Suppressor macrophage (primary cell): Measurements from ENCODE around the gene RGS3.
"Not testable (repeated sequence)": the region's sequence is repeated elsewhere in the genome, so short reads cannot be mapped to it uniquely, and the experiment has no call there.

Experiments
- DNase-seq, 4 experiments: peaks; one replicate each; pipeline ENCODE4 v3.0.0-alpha.2; 2020 to 2022

RGS3 gene

DNA sequence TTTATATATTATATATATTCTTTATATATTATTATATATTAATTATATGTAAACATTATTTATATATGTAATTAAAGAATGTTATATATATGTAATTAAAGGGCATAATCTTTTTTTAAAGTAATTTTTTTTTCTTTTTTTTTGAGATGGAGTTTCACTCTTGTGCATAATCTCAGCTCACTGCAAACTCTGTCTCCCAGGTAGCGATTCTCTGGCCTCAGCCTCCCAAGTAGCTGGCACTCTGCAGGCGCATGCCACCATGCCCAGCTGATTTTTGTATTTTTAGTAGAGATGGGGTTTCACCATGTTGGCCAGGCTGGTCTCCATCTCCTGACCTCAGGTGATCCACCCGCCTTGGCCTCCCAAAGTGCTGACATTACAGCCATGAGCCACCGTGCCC is 27.6 kb downstream of the RGS3 start:
- not testable (repeated sequence) for DNase-seq

DNA sequence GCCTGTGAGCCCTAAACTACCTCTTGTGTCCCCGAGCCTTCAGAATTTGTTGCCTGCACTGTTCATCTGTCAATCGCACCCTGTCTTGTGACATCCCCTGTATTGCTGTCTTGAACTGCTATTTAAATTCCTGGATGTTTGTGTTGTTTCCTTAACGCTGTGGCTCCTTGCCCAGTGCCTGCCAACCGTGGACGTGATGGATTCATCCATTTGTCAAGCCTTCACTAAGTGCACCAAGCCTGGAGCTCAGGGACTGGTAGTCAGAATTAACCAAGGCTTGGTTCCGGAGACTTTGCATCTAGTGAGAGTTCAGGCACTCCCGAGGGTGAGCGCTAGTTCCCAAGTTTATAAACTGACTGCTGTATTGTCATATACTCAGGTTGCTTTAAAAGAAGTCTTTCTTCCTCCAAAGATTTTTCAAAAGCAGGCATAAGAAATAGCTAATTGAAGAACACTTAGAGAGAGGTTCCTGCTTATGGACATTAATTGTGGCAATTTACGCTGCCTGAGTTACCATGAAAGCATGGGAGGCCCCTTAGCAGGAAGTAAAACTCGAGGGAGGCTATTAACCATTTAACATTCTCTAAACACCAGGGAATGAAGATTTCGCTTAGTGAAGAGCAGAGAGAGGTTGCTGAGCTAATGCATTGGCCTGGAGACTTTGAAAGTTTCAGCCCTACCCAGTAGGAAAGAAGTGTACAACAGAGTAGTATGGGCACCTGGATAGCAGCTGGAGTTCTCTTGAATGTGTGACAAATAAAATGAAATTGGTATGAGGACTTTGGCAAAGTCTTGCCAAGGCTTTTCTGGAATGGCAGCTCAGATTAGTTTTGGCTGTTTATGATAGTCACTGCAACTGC is 29.0 kb downstream of the RGS3 start:
- peak in 3 of 4 experiments; percentile 46 to 49 (median 46) for DNase-seq

DNA sequence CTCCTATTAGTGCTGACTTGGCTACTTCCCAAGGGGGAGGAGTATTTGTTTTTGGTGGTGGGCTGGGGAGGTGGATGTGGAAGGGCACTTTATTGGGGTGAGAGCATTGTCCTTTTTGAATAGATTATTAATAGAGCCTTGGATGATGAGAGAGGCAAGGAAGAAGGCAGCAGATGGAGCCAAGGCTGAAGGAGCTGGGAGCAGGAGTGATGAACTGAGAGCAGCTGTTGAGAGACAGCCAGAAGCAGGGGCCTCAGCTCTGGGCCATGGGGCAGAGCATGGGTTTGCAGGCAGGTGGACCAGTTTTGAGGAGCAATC is 29.6 kb downstream of the RGS3 start:
- no peak for DNase-seq

DNA sequence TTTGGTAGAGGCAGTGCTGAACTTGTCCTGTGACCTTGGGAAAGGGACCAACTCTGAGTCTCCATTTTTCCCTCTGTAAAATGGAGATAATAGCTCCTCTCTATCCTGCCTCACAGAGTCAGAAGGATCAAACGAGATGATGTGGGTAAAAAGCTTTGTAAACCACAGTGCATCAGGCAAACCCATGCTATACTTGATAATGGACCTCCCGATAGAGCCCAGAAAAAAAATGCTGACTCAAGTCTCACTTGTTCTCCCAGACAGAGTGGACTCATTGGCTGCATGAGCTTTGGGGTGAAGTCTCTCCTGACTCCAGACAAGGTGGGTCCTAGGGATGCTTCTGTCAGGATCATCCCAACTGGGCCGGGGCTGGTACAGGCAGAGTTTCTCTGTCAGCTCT is 32.0 kb downstream of the RGS3 start:
- no peak for DNase-seq

DNA sequence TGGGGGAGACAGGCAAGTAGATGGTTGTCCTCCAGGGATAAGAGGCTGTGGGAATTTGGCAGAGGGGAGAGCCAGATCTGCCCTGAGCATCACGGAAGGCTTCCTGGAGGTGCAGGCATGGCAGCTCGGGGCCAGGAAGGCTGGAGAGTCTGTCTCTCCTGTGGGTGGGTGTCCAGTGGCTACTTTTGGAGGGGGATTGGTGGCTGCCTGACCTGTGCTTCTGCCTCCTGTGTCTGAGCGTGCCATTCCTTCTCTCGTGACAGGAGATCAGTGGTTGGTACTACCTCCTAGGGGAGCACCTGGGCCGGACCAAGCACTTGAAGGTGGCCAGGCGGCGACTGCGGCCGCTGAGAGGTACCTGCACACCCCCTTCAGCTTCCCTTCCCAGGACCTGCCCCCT is 33.5 kb downstream of the RGS3 start:
- no peak for DNase-seq

DNA sequence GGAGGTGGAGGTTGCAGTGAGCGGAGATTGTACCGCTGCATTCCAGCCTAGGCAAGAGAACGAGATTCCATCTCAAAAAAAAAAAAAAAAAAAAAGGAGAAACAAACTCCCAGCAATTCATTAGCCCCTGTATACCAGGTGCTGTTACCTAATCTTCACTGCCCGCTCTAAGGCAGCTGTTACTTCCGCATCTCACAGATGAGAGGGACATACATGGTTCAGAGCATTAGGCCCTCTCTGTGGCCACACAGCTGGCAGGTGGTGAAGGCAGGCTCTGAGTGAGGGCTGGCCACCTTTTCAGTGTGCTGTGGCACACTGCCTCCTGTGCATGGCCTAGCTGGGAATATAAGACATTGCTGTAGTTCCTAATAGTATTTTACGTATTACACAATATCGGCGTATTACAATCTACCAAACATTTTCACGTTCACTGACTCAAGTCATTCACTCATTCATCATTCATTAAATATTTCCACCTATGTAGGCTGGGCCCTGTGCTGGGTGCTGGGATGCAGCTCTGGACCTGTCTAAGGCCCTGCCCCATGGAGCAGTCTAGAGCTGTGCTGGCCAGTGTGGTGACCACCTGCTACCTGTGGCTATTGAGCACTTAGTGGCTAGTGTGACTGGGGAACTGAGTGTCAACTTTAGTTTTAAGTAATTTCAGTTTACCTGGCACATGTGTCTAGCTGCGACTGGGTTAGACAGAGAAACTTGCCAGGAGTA is 35.8 kb downstream of the RGS3 start:
- no peak for DNase-seq

DNA sequence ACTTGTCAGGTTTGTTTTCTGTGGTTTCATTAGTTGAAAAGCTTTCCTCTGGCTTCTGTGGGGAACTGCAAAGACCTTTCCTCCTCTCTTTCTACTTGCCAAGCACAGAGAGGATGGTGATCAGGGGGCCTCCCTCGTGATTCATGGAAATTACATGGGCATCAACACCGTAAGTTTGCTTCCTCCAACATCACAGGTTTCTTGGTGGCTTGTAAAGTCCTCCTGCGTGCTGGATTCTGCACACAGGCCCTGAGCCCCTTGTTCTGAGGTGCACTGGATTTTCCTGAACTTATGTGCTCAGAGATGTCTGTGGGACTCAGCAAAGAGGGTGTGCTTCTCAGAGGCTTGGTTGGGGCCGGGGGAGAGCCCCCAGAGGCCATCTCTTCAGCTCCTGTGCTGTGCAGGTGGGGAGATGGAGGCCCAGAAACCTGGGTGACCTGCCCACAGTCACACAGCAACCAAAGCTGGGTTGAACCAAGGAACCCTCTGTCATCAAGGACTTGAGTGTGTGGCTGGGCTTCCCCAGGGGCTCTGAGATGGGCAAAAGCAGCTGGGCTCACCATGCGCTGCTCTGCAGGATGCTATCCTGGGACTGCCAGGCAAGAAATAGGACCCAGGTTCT is 36.5 kb downstream of the RGS3 start:
- DNase-seq, result no peak

DNA sequence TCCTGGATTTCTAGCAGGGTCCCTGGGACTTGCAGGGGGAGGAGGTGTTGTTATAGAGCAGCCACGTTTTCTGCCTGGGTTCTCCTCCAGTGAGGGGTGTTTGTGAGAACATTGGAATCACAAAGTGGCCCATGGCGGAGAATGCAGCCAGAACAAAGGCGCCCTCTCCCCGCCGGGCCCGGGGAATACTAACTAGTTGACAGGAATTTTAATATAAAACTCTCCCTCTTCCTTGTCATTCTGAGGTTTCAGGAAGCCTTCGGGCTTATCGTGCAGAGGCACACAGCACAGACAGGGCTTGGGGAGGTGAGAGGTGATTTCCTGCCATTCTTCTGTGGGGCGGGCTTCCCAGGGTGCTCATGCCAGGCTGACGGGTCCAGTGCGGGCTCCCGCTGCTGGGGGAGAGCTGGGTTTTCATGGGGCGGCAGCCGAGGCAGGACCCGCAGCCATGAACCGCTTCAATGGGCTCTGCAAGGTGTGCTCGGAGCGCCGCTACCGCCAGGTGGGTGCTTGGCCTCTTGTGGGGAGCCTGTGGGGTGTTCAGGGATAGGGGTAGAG is 37.7 kb downstream of the RGS3 start:
- no peak for DNase-seq

DNA sequence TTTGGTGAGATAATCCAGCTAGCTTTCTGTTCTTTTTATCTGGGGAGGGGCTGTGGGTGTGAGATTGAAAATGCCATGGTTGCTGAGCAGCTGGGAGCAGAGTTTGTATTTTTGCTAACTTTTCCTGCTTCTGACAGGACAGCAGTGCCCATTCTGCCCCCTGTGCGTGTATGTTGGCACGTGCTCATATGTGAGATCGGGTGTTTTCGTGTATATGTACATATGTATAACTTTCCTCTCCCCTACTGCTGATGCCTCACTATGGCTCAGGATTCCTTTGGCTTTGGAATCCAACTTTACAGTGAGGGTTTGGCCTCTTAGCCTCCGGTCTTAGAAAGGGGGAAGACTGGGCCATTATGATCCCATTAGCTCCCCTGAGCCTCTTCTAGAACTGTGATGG is 38.3 kb downstream of the RGS3 start:
- DNase-seq, result no peak

DNA sequence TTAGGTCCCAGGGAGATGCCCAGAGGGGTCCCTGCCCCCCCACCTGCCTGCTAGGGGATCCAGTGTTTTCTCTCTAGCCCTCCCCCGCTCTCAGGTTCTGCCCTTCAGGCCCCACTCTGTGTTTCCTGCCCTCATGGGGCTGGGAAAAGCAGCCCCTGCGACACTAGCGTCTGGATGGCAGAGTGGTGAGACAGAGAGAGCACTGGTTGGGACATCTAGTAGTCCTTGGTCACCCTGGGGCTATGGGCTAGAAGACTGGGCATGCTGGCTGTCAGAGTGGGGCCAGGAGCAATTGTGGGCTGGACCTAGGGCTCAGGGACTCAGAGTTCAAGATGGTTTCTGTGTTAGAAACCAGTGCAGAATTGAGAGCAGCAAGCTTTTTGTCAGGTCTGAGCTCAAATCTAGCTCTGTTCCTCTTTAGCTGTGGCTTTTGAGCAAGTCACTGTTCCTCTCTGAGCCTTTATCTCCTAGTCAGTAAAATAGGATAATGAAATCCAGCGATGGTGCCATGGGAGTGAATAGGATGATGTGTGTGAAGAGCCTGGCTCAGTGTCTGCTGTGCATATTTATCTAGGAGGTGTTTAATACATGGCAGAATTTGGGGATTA is 39.0 kb downstream of the RGS3 start:
- peak in 2 of 4 experiments; percentile 23 to 60 for DNase-seq

DNA sequence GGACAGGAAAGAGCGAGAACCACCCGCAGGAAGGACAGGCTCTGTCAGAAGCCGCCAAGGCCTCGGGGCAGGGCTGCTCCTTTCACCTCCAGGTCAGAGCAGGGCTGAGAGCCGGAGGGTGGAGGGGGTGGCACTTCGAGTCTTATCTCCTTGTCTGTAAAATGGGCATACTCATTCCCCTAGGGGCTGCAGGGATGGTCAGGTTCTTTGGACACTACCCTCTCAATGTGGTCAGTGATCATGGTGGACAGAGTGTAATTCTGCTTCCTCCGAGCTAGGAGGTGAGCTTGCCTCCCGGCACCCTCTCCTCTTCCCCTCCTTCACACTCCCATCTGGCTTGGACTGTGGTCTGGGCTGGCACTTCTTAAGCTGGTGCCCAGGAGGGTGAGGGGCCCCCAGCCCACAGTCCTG is 39.6 kb downstream of the RGS3 start:
- DNase-seq, result no peak

DNA sequence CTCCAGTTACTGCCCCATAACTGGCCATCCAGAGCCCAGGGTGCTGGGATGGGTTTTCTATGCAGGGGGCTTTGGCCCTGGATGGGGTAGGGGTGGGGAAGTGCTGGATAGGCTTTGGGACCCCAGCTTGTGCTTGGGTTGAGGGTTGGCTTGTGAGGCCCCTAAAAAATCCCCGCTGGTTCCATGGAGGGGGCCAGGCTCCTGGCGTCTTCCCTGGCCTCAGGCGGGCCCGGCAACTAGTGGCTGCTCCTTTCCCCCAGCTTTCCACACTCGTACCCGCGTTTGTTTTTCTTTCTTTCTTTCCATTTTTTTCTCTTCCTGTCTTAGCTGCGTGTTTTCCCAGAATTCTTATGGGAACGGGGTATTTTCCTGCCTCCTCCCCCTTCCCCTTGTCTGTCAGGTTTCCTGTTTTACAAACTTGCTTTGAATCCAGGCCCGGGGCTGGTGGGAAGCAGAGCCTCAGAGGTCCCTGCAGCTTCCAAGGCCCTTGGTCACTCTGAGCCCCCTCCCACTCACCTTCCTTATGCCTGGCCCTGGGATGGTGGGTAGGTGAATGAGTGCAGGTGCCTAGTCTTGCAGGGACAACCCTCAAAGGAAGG is 40.2 kb downstream of the RGS3 start:
- DNase-seq, result no peak

DNA sequence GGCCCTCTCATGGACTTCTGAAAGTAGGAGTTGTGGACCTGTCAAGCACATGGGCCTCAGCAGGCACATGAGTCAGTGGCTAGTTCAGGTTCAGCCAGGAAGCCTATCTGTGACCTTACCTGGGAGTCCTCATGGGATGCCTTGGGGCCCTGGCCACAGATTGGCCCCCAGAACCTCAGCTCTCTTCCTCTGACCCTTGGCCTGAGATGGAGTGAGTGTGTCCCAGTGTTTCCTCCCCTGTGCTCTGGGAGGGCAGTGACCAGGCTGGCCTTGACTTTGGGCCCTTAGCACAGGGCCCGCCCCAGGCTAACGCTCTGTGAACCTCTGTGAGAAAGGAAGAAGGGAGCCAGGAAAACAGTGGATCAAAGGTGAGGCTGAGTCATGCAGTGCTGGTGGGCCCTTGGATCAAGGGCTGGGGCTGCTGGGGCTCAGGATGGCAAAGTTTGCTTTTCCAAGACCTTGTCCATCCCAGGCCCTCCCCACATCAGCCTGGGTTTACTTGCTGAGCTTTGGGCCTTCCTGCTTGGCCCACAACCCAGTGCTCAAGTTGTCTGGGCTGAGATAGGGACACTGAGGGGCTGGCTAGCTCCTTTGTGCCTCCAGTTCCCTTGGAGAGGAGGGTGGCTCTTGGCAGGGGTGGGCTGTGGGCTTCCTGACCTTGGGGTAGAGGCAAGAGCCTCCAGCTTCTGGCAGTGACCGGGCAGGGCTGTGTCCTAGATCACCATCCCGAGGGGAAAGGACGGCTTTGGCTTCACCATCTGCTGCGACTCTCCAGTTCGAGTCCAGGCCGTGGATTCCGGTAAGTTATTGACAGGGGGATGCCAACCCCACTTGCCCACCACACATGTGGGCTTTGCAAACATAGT is 41.4 kb downstream of the RGS3 start:
- no peak for DNase-seq

DNA sequence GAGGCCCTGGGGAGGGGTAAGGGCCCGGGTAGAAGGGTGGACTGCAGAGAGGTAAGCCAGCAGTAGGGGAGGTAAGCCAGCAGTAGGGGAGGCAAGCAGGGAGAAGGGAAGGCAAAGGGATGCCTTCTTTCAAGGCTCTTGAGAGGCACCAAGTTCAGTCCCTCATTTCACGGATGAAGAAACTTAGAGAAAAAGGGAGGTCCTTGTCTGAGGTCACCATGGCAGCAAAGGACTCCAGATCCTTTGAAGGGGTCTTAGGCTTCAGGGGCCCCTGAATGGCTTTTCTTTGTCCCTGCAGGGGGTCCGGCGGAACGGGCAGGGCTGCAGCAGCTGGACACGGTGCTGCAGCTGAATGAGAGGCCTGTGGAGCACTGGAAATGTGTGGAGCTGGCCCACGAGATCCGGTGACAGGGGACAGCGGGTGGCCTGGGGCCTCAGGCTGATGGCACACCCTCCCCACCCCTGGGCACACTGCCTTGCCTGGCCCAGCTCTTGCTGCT is 42.6 kb downstream of the RGS3 start:
- DNase-seq, result no peak

DNA sequence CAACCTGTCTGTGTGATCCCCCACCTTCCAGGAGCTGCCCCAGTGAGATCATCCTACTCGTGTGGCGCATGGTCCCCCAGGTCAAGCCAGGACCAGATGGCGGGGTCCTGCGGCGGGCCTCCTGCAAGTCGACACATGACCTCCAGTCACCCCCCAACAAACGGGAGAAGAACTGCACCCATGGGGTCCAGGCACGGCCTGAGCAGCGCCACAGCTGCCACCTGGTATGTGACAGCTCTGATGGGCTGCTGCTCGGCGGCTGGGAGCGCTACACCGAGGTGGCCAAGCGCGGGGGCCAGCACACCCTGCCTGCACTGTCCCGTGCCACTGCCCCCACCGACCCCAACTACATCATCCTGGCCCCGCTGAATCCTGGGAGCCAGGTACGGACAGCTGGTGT is 43.7 kb downstream of the RGS3 start:
- DNase-seq, result no peak

DNA sequence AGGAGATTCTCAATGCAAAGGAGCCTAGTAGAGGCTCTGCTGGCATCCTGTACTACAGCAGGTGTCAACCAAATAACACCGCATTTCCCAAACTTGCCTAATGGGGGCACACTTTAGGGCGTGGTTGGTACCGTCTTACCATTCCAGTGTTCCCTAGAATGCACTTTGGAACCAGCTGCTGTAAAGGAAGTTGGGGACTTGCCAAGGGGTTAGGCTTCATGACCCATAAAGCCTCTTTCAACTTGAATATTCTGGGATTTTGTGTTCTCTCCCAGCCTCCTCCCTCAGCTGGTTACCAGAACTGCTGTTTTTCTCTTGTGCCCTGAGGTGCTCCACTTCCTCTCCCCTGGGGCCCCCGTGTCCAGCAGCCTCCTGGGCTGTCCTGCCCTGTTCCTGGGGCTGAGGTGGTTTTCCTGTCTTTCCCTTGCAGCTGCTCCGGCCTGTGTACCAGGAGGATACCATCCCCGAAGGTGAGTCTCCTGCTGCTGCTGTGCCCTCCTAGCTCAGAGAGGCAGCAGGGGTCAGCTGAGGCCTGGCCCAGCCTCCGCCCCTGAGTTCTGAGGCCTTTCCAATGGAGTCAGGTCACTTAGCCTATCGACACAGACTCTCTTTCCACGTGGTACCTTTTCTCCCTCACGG is 44.7 kb downstream of the RGS3 start:
- peak in 1 of 4 experiments; percentile 9 for DNase-seq

DNA sequence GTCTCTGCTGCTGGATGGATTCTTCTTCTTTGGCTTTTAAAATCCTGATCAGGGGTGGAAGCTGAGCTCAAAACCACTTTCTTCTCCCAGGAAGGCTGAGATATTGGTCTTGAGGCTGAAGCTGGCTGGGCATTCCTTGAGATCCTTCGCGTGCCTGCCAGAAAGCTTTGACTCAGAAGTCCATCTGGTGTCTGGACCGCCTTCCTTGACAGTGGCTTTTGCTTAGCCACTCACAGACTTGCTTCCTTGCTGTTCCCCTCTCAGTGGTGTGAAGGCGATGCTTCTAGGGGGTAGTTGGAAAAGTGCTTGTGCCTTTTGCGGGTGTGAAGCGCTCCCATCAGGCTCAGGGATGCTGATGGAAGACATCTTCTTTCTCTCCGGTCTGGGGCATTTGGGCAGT is 45.9 kb downstream of the RGS3 start:
- DNase-seq, result no peak

DNA sequence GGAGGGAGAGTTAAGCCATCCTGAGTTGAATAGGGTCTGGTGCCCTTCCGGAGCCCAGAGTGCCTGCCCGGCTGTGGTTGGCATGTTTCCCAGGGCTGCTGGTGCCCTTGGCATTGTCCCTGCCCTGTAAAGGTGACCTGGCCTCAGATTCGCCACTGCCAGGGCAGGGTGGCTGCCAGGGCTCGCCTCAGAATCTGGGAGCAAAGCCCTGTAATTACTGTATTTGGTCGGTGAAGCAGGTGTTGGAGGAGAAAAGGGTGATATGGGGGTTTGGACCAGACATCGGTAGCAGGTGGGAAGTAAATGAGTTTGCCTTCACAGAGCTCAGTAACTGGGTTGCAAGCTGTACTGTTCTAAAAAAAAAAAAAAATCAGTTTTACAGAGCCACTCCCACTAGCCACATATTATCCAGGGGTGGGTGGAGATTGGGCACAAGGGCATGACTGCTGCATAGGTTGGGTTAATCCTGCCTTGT is 47.6 kb downstream of the RGS3 start:
- DNase-seq, result no peak

DNA sequence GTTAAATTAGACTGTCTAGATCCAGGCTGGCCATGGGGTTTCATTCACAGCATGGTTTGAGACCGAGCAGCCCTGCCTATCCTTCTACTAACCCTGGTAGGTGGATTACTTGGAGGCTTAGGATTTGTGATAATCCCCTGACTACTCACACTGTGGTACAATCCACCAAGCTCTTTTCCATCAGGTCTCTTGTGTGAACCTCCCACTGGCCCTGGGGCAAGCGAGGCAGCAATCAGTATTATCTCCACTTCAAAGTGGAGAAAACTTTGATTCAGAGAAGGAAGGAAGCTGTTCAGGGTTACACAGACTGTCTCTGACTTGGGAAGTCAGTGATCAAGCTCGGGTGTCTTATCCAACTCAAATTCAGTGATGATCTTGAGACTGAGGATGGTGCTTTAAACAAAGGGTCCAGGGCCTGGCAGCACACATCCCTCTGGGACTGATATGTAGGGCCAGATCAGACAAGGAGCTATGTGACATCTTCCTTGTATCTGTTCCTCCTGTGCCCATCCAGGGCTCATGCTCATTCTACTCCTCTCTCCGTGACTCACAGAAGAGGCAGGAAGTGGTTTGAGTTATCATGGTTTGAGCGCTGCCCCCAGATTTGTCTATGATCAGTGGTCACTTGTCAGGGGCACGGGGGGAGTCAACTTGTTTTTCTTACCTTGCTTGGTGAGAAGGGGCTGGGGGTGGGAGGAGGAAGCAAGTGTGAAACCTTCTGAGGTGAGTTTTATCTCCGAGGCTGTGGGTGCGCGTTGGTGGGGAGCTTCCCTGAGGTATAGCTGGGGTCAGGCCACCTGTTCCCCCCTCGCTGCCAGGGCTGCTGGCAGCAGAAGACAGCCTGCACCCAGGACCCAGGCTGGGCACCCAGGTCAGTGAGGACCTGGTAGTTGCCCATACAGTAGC is 48.6 kb downstream of the RGS3 start:
- peak; percentile 40 to 68 (median 58) for DNase-seq

DNA sequence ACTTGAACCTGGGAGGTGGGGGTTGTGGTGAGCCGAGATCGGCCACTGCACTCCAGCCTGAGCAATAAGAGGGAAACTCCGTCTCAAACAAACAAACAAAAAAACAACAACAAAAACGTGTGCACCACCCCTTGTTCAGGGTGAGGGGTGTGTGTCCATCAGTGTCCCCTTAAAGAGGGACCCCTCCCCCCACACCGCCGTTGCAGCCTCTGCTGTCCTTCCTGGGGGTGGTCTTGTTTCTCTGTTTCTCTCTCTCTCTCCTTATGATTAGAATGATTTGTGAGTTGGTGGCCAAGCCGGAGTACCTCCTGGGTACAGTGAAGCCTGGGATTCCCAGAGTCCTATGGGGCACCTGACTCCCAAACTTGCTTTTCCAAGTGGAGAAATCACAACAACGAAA is 49.6 kb downstream of the RGS3 start:
- DNase-seq, result no peak
